ENCODE measurements around the gene SUB1.
"Not testable (repeated sequence)": the region's sequence is repeated elsewhere in the genome, so short reads cannot be mapped to it uniquely, and the experiment has no call there.

SUB1 gene

GRCh38 chr5:32542216-32543059 is 42.9 kb upstream of the SUB1 start:
- TF ChIP-seq CTCF (IDR thresholded peaks at IDR 0.05; ENCODE audit: low read depth, low read length, missing control alignments), result no peak
- peak; percentile 97 for DNase-seq (ENCODE audit: low read depth)
- H3K4me3 ChIP-seq (ENCODE audit: low read depth, low read length), result no peak overlapping the region

- no peak for TF ChIP-seq CTCF (IDR thresholded peaks at IDR 0.05; ENCODE audit: low read depth, low read length, missing control alignments)
- H3K4me3 ChIP-seq (ENCODE audit: low read depth, low read length), result no peak overlapping the region
- DNase-seq (ENCODE audit: low read depth), result no peak
Measured at GRCh38 chr5:32543291-32543690, 42.1 kb upstream of the SUB1 start.

- no peak for DNase-seq (ENCODE audit: low read depth)
- H3K4me3 ChIP-seq (ENCODE audit: low read depth, low read length), result no peak overlapping the region
- no peak for TF ChIP-seq CTCF (IDR thresholded peaks at IDR 0.05; ENCODE audit: low read depth, low read length, missing control alignments)
Measured at GRCh38 chr5:32545102-32545800, 40.1 kb upstream of the SUB1 start.

- H3K4me3 ChIP-seq (ENCODE audit: low read depth, low read length), result no peak overlapping the region
- TF ChIP-seq CTCF (IDR thresholded peaks at IDR 0.05; ENCODE audit: low read depth, low read length, missing control alignments), result no peak
- DNase-seq (ENCODE audit: low read depth), result no peak
Measured at GRCh38 chr5:32551194-32551593, 34.2 kb upstream of the SUB1 start.

GRCh38 chr5:32551865-32552264 is 33.5 kb upstream of the SUB1 start:
- no peak overlapping the region for H3K4me3 ChIP-seq (ENCODE audit: low read depth, low read length)
- DNase-seq (ENCODE audit: low read depth), result no peak
- no peak for TF ChIP-seq CTCF (IDR thresholded peaks at IDR 0.05; ENCODE audit: low read depth, low read length, missing control alignments)

GRCh38 chr5:32552491-32552890 is 32.9 kb upstream of the SUB1 start:
- not testable (repeated sequence) for DNase-seq (ENCODE audit: low read depth); H3K4me3 ChIP-seq (ENCODE audit: low read depth, low read length)

GRCh38 chr5:32552936-32553335 is 32.4 kb upstream of the SUB1 start:
- no peak overlapping the region for H3K4me3 ChIP-seq (ENCODE audit: low read depth, low read length)
- no peak for DNase-seq (ENCODE audit: low read depth)
- no peak for TF ChIP-seq CTCF (IDR thresholded peaks at IDR 0.05; ENCODE audit: low read depth, low read length, missing control alignments)

GRCh38 chr5:32554181-32554780 is 31.1 kb upstream of the SUB1 start:
- not testable (repeated sequence) for H3K4me3 ChIP-seq (ENCODE audit: low read depth, low read length); DNase-seq (ENCODE audit: low read depth)

GRCh38 chr5:32556543-32556942 is 28.8 kb upstream of the SUB1 start:
- not testable (repeated sequence) for H3K4me3 ChIP-seq (ENCODE audit: low read depth, low read length); DNase-seq (ENCODE audit: low read depth)
